GM21423 (cell line): ENCODE measurements around the gene STARD6.
A peak's percentile ranks its signal among the peaks of the same experiment; 100 is the strongest.
"Not testable (repeated sequence)": the region's sequence is repeated elsewhere in the genome, so short reads cannot be mapped to it uniquely, and the experiment has no call there.

Experiments used
- ATAC-seq: cut with Tn5 transposase; IDR thresholded peaks from one replicate; pipeline ENCODE4 v1.9.1; 2021; ENCODE audit warnings: mild to moderate bottlenecking, moderate library complexity; ENCODE audit not compliant: unreplicated experiment

Gene STARD6

GRCh38 chr18:54351186-54351585 lies 6.5 kb downstream of the STARD6 start:
- ATAC-seq: no peak

- ATAC-seq: no peak
Observed at GRCh38 chr18:54338230-54338629, 19.4 kb downstream of the STARD6 start.

GRCh38 chr18:54335638-54336173 lies 22.0 kb downstream of the STARD6 start:
- no peak for ATAC-seq

- no peak for ATAC-seq
Observed at GRCh38 chr18:54330768-54331548, 26.7 kb downstream of the STARD6 start.

- ATAC-seq: no peak
Observed at GRCh38 chr18:54329787-54330186, 27.9 kb downstream of the STARD6 start.

- ATAC-seq: no peak
Observed at GRCh38 chr18:54327818-54328217, 29.8 kb downstream of the STARD6 start.

GRCh38 chr18:54323970-54324369 lies 33.7 kb downstream of the STARD6 start:
- no peak for ATAC-seq

- ATAC-seq: no peak
Observed at GRCh38 chr18:54323561-54323960, 34.1 kb downstream of the STARD6 start.

- no peak for ATAC-seq
Observed at GRCh38 chr18:54316071-54316820, 41.4 kb downstream of the STARD6 start.

GRCh38 chr18:54309564-54309963 lies 48.1 kb downstream of the STARD6 start:
- not testable (repeated sequence) for ATAC-seq

- no peak for ATAC-seq
Observed at GRCh38 chr18:54303408-54303807, 54.2 kb downstream of the STARD6 start.

GRCh38 chr18:54298991-54299390 lies 58.7 kb downstream of the STARD6 start:
- ATAC-seq: not testable (repeated sequence)

- no peak for ATAC-seq
Observed at GRCh38 chr18:54296062-54296461, 61.6 kb downstream of the STARD6 start.

- no peak for ATAC-seq
Observed at GRCh38 chr18:54294274-54294673, 63.4 kb downstream of the STARD6 start.

- ATAC-seq: peak; percentile 100
Observed at GRCh38 chr18:54284981-54285785, 72.5 kb downstream of the STARD6 start.

GRCh38 chr18:54284535-54284934 lies 73.1 kb downstream of the STARD6 start:
- peak; percentile 14 for ATAC-seq

GRCh38 chr18:54280220-54280569 lies 77.5 kb downstream of the STARD6 start:
- ATAC-seq: no peak

GRCh38 chr18:54279477-54280219 lies 78.0 kb downstream of the STARD6 start:
- ATAC-seq: no peak

GRCh38 chr18:54278615-54279014 lies 79.0 kb downstream of the STARD6 start:
- ATAC-seq: no peak

GRCh38 chr18:54277899-54278298 lies 79.8 kb downstream of the STARD6 start:
- ATAC-seq: no peak
